ENCODE results near the gene UBXN7. TPM values are rescaled to one million over a fixed set of nuclear protein-coding genes. Genes with fewer than 3 reads are reported as not detected.

Gene UBXN7
- total and polyA plus RNA-seq, 2 of the 8 experiments (the other 6 are each of a cell fraction or from before 2014, with no cell fraction given): 18.5 to 109 TPM

DNA sequence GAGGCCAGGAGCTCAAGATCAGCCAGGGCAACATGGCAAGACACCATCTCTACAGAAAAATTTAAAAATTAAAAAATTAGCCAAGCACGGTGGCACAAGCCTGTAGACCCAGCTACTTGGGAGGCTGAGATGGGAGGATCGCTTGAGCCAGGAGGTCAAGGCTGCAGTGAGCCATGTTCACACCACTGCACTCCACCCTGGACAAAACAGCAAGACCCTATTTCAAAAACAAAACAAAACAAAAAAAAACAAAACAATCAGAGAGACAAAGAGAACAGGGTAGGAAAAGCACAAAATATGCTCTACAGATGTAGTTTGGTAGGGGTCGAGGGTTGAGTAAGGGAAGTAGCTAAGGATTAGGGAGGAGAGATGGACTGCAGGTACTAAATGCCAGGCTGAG, 117.6 kb downstream of the UBXN7 start:
- no peak overlapping the region for H3K27ac ChIP-seq (ENCODE audit: low read depth, low read length)
- H2BK12ac ChIP-seq (ENCODE audit: low read depth, low read length): no peak overlapping the region
- no peaks in the 10 kb centered on the region for H3K27me3 ChIP-seq (replicated peaks in 1 of 4; ENCODE audit: control insufficient read depth in 3 of 4, extremely low read depth in 1 of 4, insufficient read depth in 3 of 4, low read length in 3 of 4)
- H3K79me2 ChIP-seq (ENCODE audit: control insufficient read depth in 1 of 2, insufficient read depth in 2 of 2, low read length in 2 of 2): no peaks in the 10 kb centered on the region
- CTCF ChIA-PET (ENCODE audit: partially characterized antibody): interaction anchor here (4.2 kb wide), 1 partner anchor 10 kb away, joined by 19 read pairs; no protein-coding TSS in a partner anchor
- no peak overlapping the region for H3K4me3 ChIP-seq (ENCODE audit: extremely low read depth in 1 of 4, insufficient read depth in 2 of 4, low read depth in 3 of 4, low read length in 4 of 4)
- H4K5ac ChIP-seq (ENCODE audit: insufficient read length, low read depth, low read length): no peak overlapping the region
- H4K8ac ChIP-seq (ENCODE audit: extremely low read depth, insufficient read depth, low read length): no peak overlapping the region
- H3K23me2 ChIP-seq (ENCODE audit: low read depth, low read length): peaks cover 4% of the 10 kb centered on the region; the same call in 1 of the 2 replicates
- H3K9ac ChIP-seq (replicated peaks in 1 of 4; ENCODE audit: extremely low read depth in 1 of 4, low read depth in 3 of 4, low read length in 3 of 4): no peak overlapping the region
- H2BK5ac ChIP-seq (ENCODE audit: low read depth, low read length): no peak overlapping the region
- H3K4me2 ChIP-seq (ENCODE audit: insufficient read depth in 1 of 2, low read depth in 2 of 2, low read length in 2 of 2): no peak overlapping the region
- POLR2A ChIA-PET (ENCODE audit: partially characterized antibody): interaction anchor here (0.9 kb wide), 1 partner anchor 27 kb away, joined by 3 read pairs; the partner anchor contains the start of gene PCYT1A
- H3K4ac ChIP-seq (replicated peaks; ENCODE audit: insufficient read length, low read depth, low read length): no peak overlapping the region
- no peak overlapping the region for H2BK15ac ChIP-seq (ENCODE audit: low read length)
- no peak overlapping the region for H3K14ac ChIP-seq (ENCODE audit: insufficient read length)
- peaks cover 0 to 3% (median 0%) of the 10 kb centered on the region in 4 experiments; a peak in 2 of 8 replicates for H3K36me3 ChIP-seq (ENCODE audit: control insufficient read depth in 2 of 4, insufficient read depth in 4 of 4, low read length in 3 of 4)
- no peaks in the 10 kb centered on the region for H3K9me3 ChIP-seq (ENCODE audit: insufficient read depth in 2 of 2, low read depth in 1 of 2, low read length in 1 of 2)
- DNase-seq (ENCODE audit: low read depth in 1 of 2, low spot score in 2 of 2): no peak
- no peak overlapping the region for H2AK5ac ChIP-seq (ENCODE audit: low read depth, low read length)
- H2AFZ ChIP-seq (ENCODE audit: low read length): no peak overlapping the region
- H2BK120ac ChIP-seq (replicated peaks; ENCODE audit: low read depth, low read length): no peak overlapping the region
- H2BK20ac ChIP-seq (ENCODE audit: low read length): no peak overlapping the region
- H4K91ac ChIP-seq (replicated peaks; ENCODE audit: insufficient read length, low read length): no peak overlapping the region
- H3K56ac ChIP-seq (replicated peaks; ENCODE audit: insufficient read length, low read depth, low read length): no peak overlapping the region
- H3K18ac ChIP-seq (ENCODE audit: extremely low read depth, low read length): no peak overlapping the region
- H3K4me1 ChIP-seq (replicated peaks in 1 of 4; ENCODE audit: control insufficient read depth in 3 of 4, insufficient read depth in 4 of 4, low read length in 3 of 4): no peaks in the 10 kb centered on the region
- no peaks in the 10 kb centered on the region for H4K20me1 ChIP-seq (replicated peaks in 1 of 2; ENCODE audit: control insufficient read depth in 1 of 2, insufficient read depth in 2 of 2, low read length in 2 of 2)
- FAIRE-seq: no peak
- H3K79me1 ChIP-seq (ENCODE audit: low read depth, low read length): no peaks in the 10 kb centered on the region
- TF ChIP-seq JUN (IDR thresholded peaks at IDR 0.05; ENCODE audit: low read depth, low read length): no peak
- TF ChIP-seq, protein P1, sequence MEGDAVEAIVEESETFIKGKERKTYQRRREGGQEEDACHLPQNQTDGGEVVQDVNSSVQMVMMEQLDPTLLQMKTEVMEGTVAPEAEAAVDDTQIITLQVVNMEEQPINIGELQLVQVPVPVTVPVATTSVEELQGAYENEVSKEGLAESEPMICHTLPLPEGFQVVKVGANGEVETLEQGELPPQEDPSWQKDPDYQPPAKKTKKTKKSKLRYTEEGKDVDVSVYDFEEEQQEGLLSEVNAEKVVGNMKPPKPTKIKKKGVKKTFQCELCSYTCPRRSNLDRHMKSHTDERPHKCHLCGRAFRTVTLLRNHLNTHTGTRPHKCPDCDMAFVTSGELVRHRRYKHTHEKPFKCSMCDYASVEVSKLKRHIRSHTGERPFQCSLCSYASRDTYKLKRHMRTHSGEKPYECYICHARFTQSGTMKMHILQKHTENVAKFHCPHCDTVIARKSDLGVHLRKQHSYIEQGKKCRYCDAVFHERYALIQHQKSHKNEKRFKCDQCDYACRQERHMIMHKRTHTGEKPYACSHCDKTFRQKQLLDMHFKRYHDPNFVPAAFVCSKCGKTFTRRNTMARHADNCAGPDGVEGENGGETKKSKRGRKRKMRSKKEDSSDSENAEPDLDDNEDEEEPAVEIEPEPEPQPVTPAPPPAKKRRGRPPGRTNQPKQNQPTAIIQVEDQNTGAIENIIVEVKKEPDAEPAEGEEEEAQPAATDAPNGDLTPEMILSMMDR (IDR thresholded peaks at IDR 0.05; ENCODE audit: control extremely low read depth in 1 of 3, insufficient read depth in 1 of 3, low read depth in 1 of 3, low read length in 3 of 3): no peak
- no peak for TF ChIP-seq CTBP2 (IDR thresholded peaks at IDR 0.05; ENCODE audit: borderline replicate concordance, insufficient read depth, insufficient read length, low read length)
- no peak for TF ChIP-seq RXRA (IDR thresholded peaks at IDR 0.05; ENCODE audit: insufficient read depth, low read depth, low read length)
- TF ChIP-seq KDM5A (IDR thresholded peaks at IDR 0.05; ENCODE audit: low read length): no peak
- no peak for TF ChIP-seq CEBPB (IDR thresholded peaks at IDR 0.05; ENCODE audit: low read depth, low read length)
- no peak for TF ChIP-seq PHF8 (conservative IDR thresholded peaks at IDR 0.05; ENCODE audit: low read depth, low read length)
- no peak for TF ChIP-seq SRF (IDR thresholded peaks at IDR 0.05; ENCODE audit: low read depth, low read length)
- TF ChIP-seq ASH2L (IDR thresholded peaks at IDR 0.05; ENCODE audit: low read length): no peak
- no peak for TF ChIP-seq RAD21 (IDR thresholded peaks at IDR 0.05 in 1 of 2, conservative IDR thresholded peaks at IDR 0.05 in 1 of 2; ENCODE audit: low read depth in 2 of 2, low read length in 2 of 2)
- no peak for TF ChIP-seq SP2 (IDR thresholded peaks at IDR 0.05; ENCODE audit: low read length)
- no peak overlapping the region for H3K23ac ChIP-seq (ENCODE audit: insufficient read length)
- WGBS, 2 experiments (ENCODE audit: extremely low coverage in 1 of 2, insufficient coverage in 1 of 2, insufficient read length in 1 of 2, insufficient replicate concordance in 2 of 2, low coverage in 1 of 2, low lambda C conversion rate in 2 of 2, missing lambda C conversion rate in 1 of 2): 99% methylated on average over 3 of the region's 3 CpGs; no CpG with 5 or more reads in 1 of the 2 experiments

Measured in H1 (cell line).